ENCODE measurements around the gene DMXL1. TPM values are rescaled to one million over a fixed set of nuclear protein-coding genes. Genes with fewer than 3 reads are reported as not detected.

The DMXL1 gene
- total RNA-seq, 2 experiments from 2014 or later, result 28.4 to 29.1 TPM

DNA sequence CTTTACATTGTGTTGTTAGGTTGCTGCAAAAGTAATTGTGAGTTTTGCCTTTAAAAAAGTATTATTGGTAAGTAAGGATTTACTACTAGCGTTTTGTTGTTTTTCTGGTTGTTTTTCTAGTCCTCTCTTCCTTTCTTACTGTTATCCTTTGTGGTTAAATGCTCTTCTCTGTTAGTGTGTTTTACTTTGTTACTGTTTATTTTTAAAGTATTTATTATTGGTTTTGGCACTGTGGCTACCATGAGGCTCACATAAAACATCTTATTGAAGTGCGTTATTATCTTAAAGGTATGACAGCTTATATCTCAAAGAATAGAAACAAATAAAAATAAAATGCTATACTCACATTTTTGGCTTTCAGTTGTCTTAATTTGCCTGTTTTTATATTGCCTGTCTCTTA lies 17.6 kb downstream of the DMXL1 start:
- no peak overlapping the region for H3K4me3 ChIP-seq (ENCODE audit: low read length)
- Mint-ChIP-seq H3K4me3 (no peak overlapping the region), H3K27me3 (no peaks in the 10 kb centered on the region), H3K4me1 (ENCODE audit: low read depth) (peaks cover 40% of the 10 kb centered on the region), H3K9me3 (peaks cover 6% of the 10 kb centered on the region), H3K27ac (no peak overlapping the region), H3K36me3 (ENCODE audit: low read depth) (peaks cover 73% of the 10 kb centered on the region)
- ChIA-PET CTCF (interaction anchor here (1.2 kb wide), 1 partner anchor 100 kb away, joined by 3 read pairs; the partner anchor contains the start of gene DTWD2), POLR2A (no interaction called here)
- H3K27me3 ChIP-seq (ENCODE audit: control insufficient read depth in 1 of 2, insufficient read depth in 2 of 2, low read length in 2 of 2), result no peaks in the 10 kb centered on the region
- H3K9me3 ChIP-seq (ENCODE audit: control insufficient read depth in 1 of 2, insufficient read depth in 1 of 2, low read length in 2 of 2), result peaks cover 0 to 14% of the 10 kb centered on the region in 2 experiments
- TF ChIP-seq, protein P1, sequence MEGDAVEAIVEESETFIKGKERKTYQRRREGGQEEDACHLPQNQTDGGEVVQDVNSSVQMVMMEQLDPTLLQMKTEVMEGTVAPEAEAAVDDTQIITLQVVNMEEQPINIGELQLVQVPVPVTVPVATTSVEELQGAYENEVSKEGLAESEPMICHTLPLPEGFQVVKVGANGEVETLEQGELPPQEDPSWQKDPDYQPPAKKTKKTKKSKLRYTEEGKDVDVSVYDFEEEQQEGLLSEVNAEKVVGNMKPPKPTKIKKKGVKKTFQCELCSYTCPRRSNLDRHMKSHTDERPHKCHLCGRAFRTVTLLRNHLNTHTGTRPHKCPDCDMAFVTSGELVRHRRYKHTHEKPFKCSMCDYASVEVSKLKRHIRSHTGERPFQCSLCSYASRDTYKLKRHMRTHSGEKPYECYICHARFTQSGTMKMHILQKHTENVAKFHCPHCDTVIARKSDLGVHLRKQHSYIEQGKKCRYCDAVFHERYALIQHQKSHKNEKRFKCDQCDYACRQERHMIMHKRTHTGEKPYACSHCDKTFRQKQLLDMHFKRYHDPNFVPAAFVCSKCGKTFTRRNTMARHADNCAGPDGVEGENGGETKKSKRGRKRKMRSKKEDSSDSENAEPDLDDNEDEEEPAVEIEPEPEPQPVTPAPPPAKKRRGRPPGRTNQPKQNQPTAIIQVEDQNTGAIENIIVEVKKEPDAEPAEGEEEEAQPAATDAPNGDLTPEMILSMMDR (IDR thresholded peaks at IDR 0.05), result no peak
- no peaks in the 10 kb centered on the region for H3K36me3 ChIP-seq (ENCODE audit: insufficient read depth, low read length)
- no peak for ATAC-seq (ENCODE audit: poor library complexity)
- no peak overlapping the region for H3K27ac ChIP-seq (ENCODE audit: low read depth in 1 of 2, low read length in 2 of 2)
- no peaks in the 10 kb centered on the region for H3K4me1 ChIP-seq (ENCODE audit: insufficient read depth, low read length)
- no peak for DNase-seq
- intact Hi-C loops (cut with DNase I, micrococcal nuclease), result no loop called here

GRCh38 chr5:119095611-119096010 lies 24.7 kb downstream of the DMXL1 start:
- peaks cover 27% of the 10 kb centered on the region for H3K4me1 Mint-ChIP-seq (ENCODE audit: low read depth)
- CTCF ChIA-PET, result no interaction called here

GRCh38 chr5:119105971-119106370 lies 35.1 kb downstream of the DMXL1 start:
- ChIA-PET CTCF (no interaction called here), POLR2A (interaction anchor here (1.2 kb wide), 1 partner anchor 35 kb away, joined by 3 read pairs; the partner anchor contains the start of gene DMXL1)
- intact Hi-C loops (cut with DNase I, micrococcal nuclease), result no loop called here
- Mint-ChIP-seq H3K27ac (no peak overlapping the region), H3K9me3 (no peaks in the 10 kb centered on the region), H3K4me1 (ENCODE audit: low read depth) (no peaks in the 10 kb centered on the region), H3K36me3 (ENCODE audit: low read depth) (peaks cover 64% of the 10 kb centered on the region), H3K27me3 (no peaks in the 10 kb centered on the region), H3K4me3 (no peak overlapping the region)
- Histone ChIP-seq H3K36me3 (ENCODE audit: insufficient read depth, low read length) (peaks cover 10% of the 10 kb centered on the region), H3K4me3 (ENCODE audit: low read length) (no peak overlapping the region), H3K27me3 (ENCODE audit: control insufficient read depth in 1 of 2, insufficient read depth in 2 of 2, low read length in 2 of 2) (no peaks in the 10 kb centered on the region), H3K9me3 (ENCODE audit: control insufficient read depth in 1 of 2, insufficient read depth in 1 of 2, low read length in 2 of 2) (no peaks in the 10 kb centered on the region), H3K4me1 (ENCODE audit: insufficient read depth, low read length) (no peaks in the 10 kb centered on the region), H3K27ac (ENCODE audit: low read depth in 1 of 2, low read length in 2 of 2) (no peak overlapping the region)
- no peak for ATAC-seq (ENCODE audit: poor library complexity)
- TF ChIP-seq, protein P1 (IDR thresholded peaks at IDR 0.05), result no peak
- no peak for DNase-seq

More at GRCh38 chr5:119095611-119096010, 24.7 kb downstream of the DMXL1 start:
- H3K36me3 ChIP-seq (ENCODE audit: insufficient read depth, low read length), result peaks cover 6% of the 10 kb centered on the region
- Mint-ChIP-seq H3K4me3 (no peak overlapping the region), H3K36me3 (ENCODE audit: low read depth) (peaks cover 56% of the 10 kb centered on the region), H3K9me3 (no peaks in the 10 kb centered on the region), H3K27ac (no peak overlapping the region), H3K27me3 (no peaks in the 10 kb centered on the region)
- no peak overlapping the region for H3K4me3 ChIP-seq (ENCODE audit: low read length)
- intact Hi-C loops (cut with DNase I, micrococcal nuclease), result no loop called here
- DNase-seq, result no peak
- H3K4me1 ChIP-seq (ENCODE audit: insufficient read depth, low read length), result no peaks in the 10 kb centered on the region
- TF ChIP-seq, protein P1 (IDR thresholded peaks at IDR 0.05), result no peak
- POLR2A ChIA-PET, result no interaction called here
- no peak overlapping the region for H3K27ac ChIP-seq (ENCODE audit: low read depth in 1 of 2, low read length in 2 of 2)
- no peaks in the 10 kb centered on the region for H3K27me3 ChIP-seq (ENCODE audit: control insufficient read depth in 1 of 2, insufficient read depth in 2 of 2, low read length in 2 of 2)
- H3K9me3 ChIP-seq (ENCODE audit: control insufficient read depth in 1 of 2, insufficient read depth in 1 of 2, low read length in 2 of 2), result peaks cover 0 to 2% of the 10 kb centered on the region in 2 experiments
- ATAC-seq (ENCODE audit: poor library complexity), result no peak

Data from CD4-positive, alpha-beta T cell (primary cell).